Right atrium auricular region (tissue), 2 donors: ENCODE data around the gene ARHGEF4. TPM values are rescaled to one million over a fixed set of nuclear protein-coding genes. Genes with fewer than 3 reads are reported as not detected.

Experiments used
- DNase-seq: peaks from one replicate; pipeline ENCODE4 v3.0.0-alpha.2; 2019; ENCODE audit warnings: low spot score
- H3K27ac ChIP-seq, 2 donors: fragments of 200-600 bp; sonication (generic); 1 replicate in 1 of 2; 2 replicates in 1 of 2; pipeline ENCODE4 v1.5.1; 2016 to 2019
- H3K27me3 ChIP-seq, 2 donors: fragments of 200-600 bp; sonication (generic); one replicate each; pipeline versions ENCODE4 v1.5.1 to v1.6.0; 2017 to 2019
- H3K36me3 ChIP-seq: fragments of 200-600 bp; sonication (generic); one replicate; pipeline ENCODE4 v1.5.1; 2016
- H3K4me1 ChIP-seq, 2 donors: fragments of 200-600 bp; sonication (generic); one replicate each; pipeline versions ENCODE4 v1.5.1 to v1.6.0; 2017 to 2019
- H3K4me3 ChIP-seq, 2 donors: fragments of 200-600 bp; sonication (generic); 1 replicate in 1 of 2; 2 replicates in 1 of 2; pipeline ENCODE4 v1.5.1; 2017 to 2019; ENCODE audit warnings: mild to moderate bottlenecking in 1 of 2, moderate library complexity in 1 of 2
- H3K9me3 ChIP-seq, 2 donors: fragments of 200-600 bp; sonication (generic); one replicate each; pipeline ENCODE4 v1.5.1; 2019
- CTCF ChIP-seq, 2 donors: fragments of 200-600 bp; sonication (generic); IDR thresholded peaks; one replicate each; pipeline ENCODE4 v1.5.1; 2019; ENCODE audit warnings: antibody characterized with exemption in 2 of 2
- total RNA-seq, 2 donors: library from RNA; depleted of rRNA; stranded (reverse); fragments of >200 nt; gene quantifications; one replicate each; pipeline ENCODE4 v1.1.0, GENCODE V29; 2016

The ARHGEF4 gene
- total RNA-seq, 2 donors from 2014 or later = 3.5 to 8.1 TPM

GRCh38 chr2:130869441-130870160 is 32.9 kb downstream of the ARHGEF4 start:
- Histone ChIP-seq H3K27ac (no peak overlapping the region), H3K36me3 (no peaks in the 10 kb centered on the region), H3K4me3 (no peak overlapping the region), H3K9me3 (no peaks in the 10 kb centered on the region), H3K27me3 (no peaks in the 10 kb centered on the region), H3K4me1 (peaks cover 0 to 8% of the 10 kb centered on the region in 2 donors)
- DNase-seq = no peak
- TF ChIP-seq CTCF (IDR thresholded peaks at IDR 0.05) = no peak

GRCh38 chr2:130870161-130870485 is 33.4 kb downstream of the ARHGEF4 start:
- DNase-seq = no peak
- Histone ChIP-seq H3K4me1 (peaks cover 0 to 3% of the 10 kb centered on the region in 2 donors), H3K27ac (no peak overlapping the region), H3K9me3 (no peaks in the 10 kb centered on the region), H3K27me3 (no peaks in the 10 kb centered on the region), H3K4me3 (no peak overlapping the region), H3K36me3 (no peaks in the 10 kb centered on the region)
- TF ChIP-seq CTCF (IDR thresholded peaks at IDR 0.05) = no peak

GRCh38 chr2:130870779-130871178 is 34.1 kb downstream of the ARHGEF4 start:
- H3K9me3 ChIP-seq = no peaks in the 10 kb centered on the region
- H3K27ac ChIP-seq = no peak overlapping the region
- H3K27me3 ChIP-seq = no peaks in the 10 kb centered on the region
- no peak overlapping the region for H3K4me3 ChIP-seq
- no peak for TF ChIP-seq CTCF (IDR thresholded peaks at IDR 0.05)
- no peaks in the 10 kb centered on the region for H3K36me3 ChIP-seq
- H3K4me1 ChIP-seq = no peaks in the 10 kb centered on the region
- DNase-seq = no peak

- Histone ChIP-seq H3K36me3 (no peaks in the 10 kb centered on the region), H3K27ac (no peak overlapping the region), H3K4me3 (no peak overlapping the region), H3K4me1 (no peaks in the 10 kb centered on the region), H3K9me3 (no peaks in the 10 kb centered on the region), H3K27me3 (no peaks in the 10 kb centered on the region)
- no peak for TF ChIP-seq CTCF (IDR thresholded peaks at IDR 0.05)
- no peak for DNase-seq
Observed at GRCh38 chr2:130871843-130872740, 35.4 kb downstream of the ARHGEF4 start.

- H3K27ac ChIP-seq = no peak overlapping the region
- H3K36me3 ChIP-seq = no peaks in the 10 kb centered on the region
- H3K9me3 ChIP-seq = no peaks in the 10 kb centered on the region
- no peak for TF ChIP-seq CTCF (IDR thresholded peaks at IDR 0.05)
- H3K27me3 ChIP-seq = no peaks in the 10 kb centered on the region
- H3K4me3 ChIP-seq = no peak overlapping the region
- no peaks in the 10 kb centered on the region for H3K4me1 ChIP-seq
- DNase-seq = no peak
Observed at GRCh38 chr2:130872741-130873125, 36.0 kb downstream of the ARHGEF4 start.
